Neuronal stem cell (in vitro differentiated cells): ENCODE data around the gene GSTM4.
"Not testable (repeated sequence)": the region's sequence is repeated elsewhere in the genome, so short reads cannot be mapped to it uniquely, and the experiment has no call there.

Source experiments
- DNase-seq: peaks from one replicate; pipeline ENCODE4 v3.0.0-alpha.2; 2013; ENCODE audit warnings: low spot score
- H2AFZ ChIP-seq: one replicate; pipeline ENCODE4 v1.6.1; 2013; ENCODE audit warnings: mild to moderate bottlenecking, low read length, inconsistent platforms
- H2AK5ac ChIP-seq: 2 replicates; pipeline ENCODE4 v1.6.1; 2013; ENCODE audit warnings: low read depth, mild to moderate bottlenecking, inconsistent platforms, low read length, moderate library complexity, mixed read lengths
- H2BK120ac ChIP-seq: 2 replicates; pipeline ENCODE4 v1.6.1; 2013; ENCODE audit warnings: low read depth, mild to moderate bottlenecking, inconsistent platforms, low read length, moderate library complexity, mixed read lengths
- H2BK12ac ChIP-seq: one replicate; pipeline ENCODE4 v1.6.1; 2013; ENCODE audit warnings: low read length, inconsistent platforms
- H2BK15ac ChIP-seq: 2 replicates; pipeline ENCODE4 v1.6.1; 2013; ENCODE audit warnings: mild to moderate bottlenecking, low read length, inconsistent platforms, mixed read lengths
- H2BK5ac ChIP-seq: one replicate; pipeline ENCODE4 v1.6.1; 2013; ENCODE audit warnings: inconsistent platforms, mild to moderate bottlenecking, low read length, moderate library complexity
- H3K14ac ChIP-seq: one replicate; pipeline ENCODE4 v1.6.1; 2013; ENCODE audit warnings: low read length, inconsistent platforms
- H3K18ac ChIP-seq: 2 replicates; pipeline ENCODE4 v1.6.1; 2013; ENCODE audit warnings: low read length, inconsistent platforms
- H3K23ac ChIP-seq: 2 replicates; pipeline ENCODE4 v1.6.1; 2013; ENCODE audit warnings: low read depth, mild to moderate bottlenecking, mixed read lengths, low read length, inconsistent platforms; ENCODE audit not compliant: poor library complexity
- H3K27ac ChIP-seq: replicated peaks from 3 replicates; pipeline ENCODE4 v1.5.1; 2013; ENCODE audit warnings: low read length, inconsistent platforms
- H3K27me3 ChIP-seq, 3 experiments: 2 replicates each; pipeline ENCODE4 v1.6.1; 2013; ENCODE audit warnings: low read length in 3 of 3, mild to moderate bottlenecking in 2 of 3, inconsistent platforms in 1 of 3, low read depth in 1 of 3, mixed read lengths in 1 of 3, moderate library complexity in 1 of 3; ENCODE audit not compliant: control insufficient read depth in 3 of 3, insufficient read depth in 3 of 3
- H3K36me3 ChIP-seq, 2 donors: replicated peaks in 1 of 2; 2 replicates each; pipeline ENCODE4 v1.6.1; 2013; ENCODE audit warnings: low read length in 2 of 2; ENCODE audit not compliant: control insufficient read depth in 2 of 2, insufficient read depth in 2 of 2
- H3K4ac ChIP-seq: 2 replicates; pipeline ENCODE4 v1.6.1; 2013; ENCODE audit warnings: inconsistent platforms, mild to moderate bottlenecking, low read length, moderate library complexity
- H3K4me1 ChIP-seq, 2 donors: 1 replicate in 1 of 2; 2 replicates in 1 of 2; pipeline ENCODE4 v1.6.1; 2013; ENCODE audit warnings: low read length in 2 of 2, low read depth in 1 of 2; ENCODE audit not compliant: control insufficient read depth in 2 of 2, insufficient read depth in 1 of 2
- H3K4me2 ChIP-seq: one replicate; pipeline ENCODE4 v1.6.1; 2013; ENCODE audit warnings: mild to moderate bottlenecking, low read length, inconsistent platforms; ENCODE audit not compliant: insufficient read depth, poor library complexity, severe bottlenecking
- H3K4me3 ChIP-seq, 2 donors: 2 replicates each; pipeline ENCODE4 v1.5.1; 2013; ENCODE audit warnings: low read length in 2 of 2, mild to moderate bottlenecking in 2 of 2, inconsistent platforms in 1 of 2, moderate library complexity in 1 of 2
- H3K79me1 ChIP-seq: one replicate; pipeline ENCODE4 v1.6.1; 2013; ENCODE audit warnings: low read depth, mild to moderate bottlenecking, inconsistent platforms, low read length, moderate library complexity
- H3K9ac ChIP-seq: one replicate; pipeline ENCODE4 v1.6.1; 2013; ENCODE audit warnings: mild to moderate bottlenecking, low read depth, low read length, inconsistent platforms; ENCODE audit not compliant: poor library complexity
- H3K9me3 ChIP-seq, 2 donors: replicated peaks in 1 of 2; 2 replicates each; pipeline versions ENCODE3 to v1.6.1; 2013; ENCODE audit warnings: low read length in 2 of 2, mild to moderate bottlenecking in 2 of 2, inconsistent platforms in 1 of 2, low read depth in 1 of 2, mixed read lengths in 1 of 2, moderate library complexity in 1 of 2; ENCODE audit not compliant: control insufficient read depth in 2 of 2, insufficient read depth in 1 of 2
- H4K8ac ChIP-seq: one replicate; pipeline ENCODE4 v1.6.1; 2013; ENCODE audit warnings: low read depth, mild to moderate bottlenecking, inconsistent platforms, low read length, moderate library complexity
- H4K91ac ChIP-seq: one replicate; pipeline ENCODE4 v1.6.1; 2013; ENCODE audit warnings: low read length, low read depth, mild to moderate bottlenecking, inconsistent platforms; ENCODE audit not compliant: poor library complexity
- WGBS, 2 donors: extraction: QIAGEN DNeasy Blood & Tissue Kit; methylation state at CpG; one replicate each; pipeline ENCODE4 v1.1.7; 2013; ENCODE audit warnings: missing lambda C conversion rate in 2 of 2, mixed read lengths in 1 of 2; ENCODE audit not compliant: insufficient read length in 2 of 2, insufficient replicate concordance in 1 of 2; ENCODE audit errors: extremely low coverage in 2 of 2; 5-methylcytosine and 5-hydroxymethylcytosine counted together

The GSTM4 gene

DNA sequence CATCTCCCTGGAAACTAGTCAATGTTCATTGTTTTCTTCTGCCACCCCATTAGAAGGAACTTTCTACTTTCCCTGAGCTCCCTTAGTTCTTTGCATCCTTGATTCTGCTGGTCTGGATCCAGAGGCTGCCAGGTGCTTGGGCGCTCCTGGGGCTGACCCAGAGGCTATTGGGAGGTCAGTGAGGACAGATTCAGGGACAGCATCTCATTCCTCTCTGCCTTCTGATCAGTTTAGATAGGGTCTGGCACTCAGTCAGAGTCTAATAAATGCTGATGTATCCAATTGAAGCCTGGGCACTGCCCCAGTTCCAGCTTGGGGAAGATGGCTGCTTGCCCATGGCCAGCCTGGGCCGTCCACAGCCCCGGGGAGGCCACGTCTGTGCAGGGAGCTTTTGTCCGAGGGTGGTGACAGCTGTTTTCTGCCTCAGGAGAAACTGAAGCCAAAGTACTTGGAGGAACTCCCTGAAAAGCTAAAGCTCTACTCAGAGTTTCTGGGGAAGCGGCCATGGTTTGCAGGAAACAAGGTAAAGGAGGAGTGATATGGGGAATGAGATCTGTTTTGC is 34.0 kb downstream of the GSTM4 start:
- no peak overlapping the region for H3K9ac ChIP-seq

DNA sequence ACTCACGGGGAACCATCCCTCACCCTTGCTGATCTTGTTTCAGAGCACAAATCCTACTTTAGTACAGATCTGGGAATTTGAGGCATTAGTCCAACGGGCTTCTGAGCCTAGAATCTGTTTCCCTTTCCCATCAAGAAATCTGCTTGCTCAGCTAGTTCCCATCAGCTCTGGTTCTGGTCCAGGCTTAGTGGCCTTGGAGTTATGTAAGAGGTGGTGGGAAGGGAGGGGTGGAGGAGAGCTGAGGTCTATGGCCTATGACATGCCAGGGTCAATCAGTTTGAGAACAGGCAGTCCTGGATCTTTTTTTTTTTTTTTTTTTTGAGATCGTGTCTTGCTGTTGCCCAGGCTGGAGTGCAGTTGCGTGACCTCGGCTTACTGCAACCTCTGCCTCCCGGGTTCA is 35.9 kb downstream of the GSTM4 start:
- H2BK5ac ChIP-seq: no peak overlapping the region
- H2AFZ ChIP-seq: no peak overlapping the region
- H3K4me3 ChIP-seq: no peak overlapping the region
- H3K14ac ChIP-seq: no peak overlapping the region
- no peak overlapping the region for H3K4me2 ChIP-seq
- no peak overlapping the region for H3K4ac ChIP-seq
- no peak overlapping the region for H3K23ac ChIP-seq
- H2BK15ac ChIP-seq: no peak overlapping the region
- WGBS, 2 donors: no CpG with 5 or more reads among the region's 6 CpGs
- H3K9me3 ChIP-seq: no peaks in the 10 kb centered on the region
- no peak overlapping the region for H2BK12ac ChIP-seq
- no peak overlapping the region for H3K27ac ChIP-seq
- peaks cover 0 to 4% of the 10 kb centered on the region in 2 donors for H3K36me3 ChIP-seq
- H3K27me3 ChIP-seq: no peaks in the 10 kb centered on the region
- no peak overlapping the region for H4K8ac ChIP-seq
- no peak overlapping the region for H3K18ac ChIP-seq
- DNase-seq: no peak
- peaks cover 0 to 6% of the 10 kb centered on the region in 2 donors for H3K4me1 ChIP-seq
- H2AK5ac ChIP-seq: no peak overlapping the region
- H2BK120ac ChIP-seq: no peak overlapping the region
- no peak overlapping the region for H4K91ac ChIP-seq
- H3K79me1 ChIP-seq: no peaks in the 10 kb centered on the region
- no peak overlapping the region for H3K9ac ChIP-seq

More for the DNA sequence above, 34.0 kb downstream of the GSTM4 start:
- H3K14ac ChIP-seq: no peak overlapping the region
- H2BK120ac ChIP-seq: no peak overlapping the region
- no peak overlapping the region for H4K8ac ChIP-seq
- no peak overlapping the region for H4K91ac ChIP-seq
- no peak overlapping the region for H3K4me3 ChIP-seq
- no peak overlapping the region for H3K4me2 ChIP-seq
- no peak overlapping the region for H2BK5ac ChIP-seq
- no peak overlapping the region for H2AK5ac ChIP-seq
- no peak overlapping the region for H3K18ac ChIP-seq
- no peak overlapping the region for H2BK12ac ChIP-seq
- WGBS, 2 donors: no CpG with 5 or more reads among the region's 6 CpGs
- no peak overlapping the region for H2BK15ac ChIP-seq
- H2AFZ ChIP-seq: no peak overlapping the region
- peaks cover 0 to 6% of the 10 kb centered on the region in 2 donors for H3K4me1 ChIP-seq
- H3K9me3 ChIP-seq: no peaks in the 10 kb centered on the region
- no peaks in the 10 kb centered on the region for H3K27me3 ChIP-seq
- no peaks in the 10 kb centered on the region for H3K79me1 ChIP-seq
- no peak overlapping the region for H3K23ac ChIP-seq
- peaks cover 0 to 4% of the 10 kb centered on the region in 2 donors for H3K36me3 ChIP-seq
- no peak overlapping the region for H3K27ac ChIP-seq
- no peak overlapping the region for H3K4ac ChIP-seq
- DNase-seq: no peak

DNA sequence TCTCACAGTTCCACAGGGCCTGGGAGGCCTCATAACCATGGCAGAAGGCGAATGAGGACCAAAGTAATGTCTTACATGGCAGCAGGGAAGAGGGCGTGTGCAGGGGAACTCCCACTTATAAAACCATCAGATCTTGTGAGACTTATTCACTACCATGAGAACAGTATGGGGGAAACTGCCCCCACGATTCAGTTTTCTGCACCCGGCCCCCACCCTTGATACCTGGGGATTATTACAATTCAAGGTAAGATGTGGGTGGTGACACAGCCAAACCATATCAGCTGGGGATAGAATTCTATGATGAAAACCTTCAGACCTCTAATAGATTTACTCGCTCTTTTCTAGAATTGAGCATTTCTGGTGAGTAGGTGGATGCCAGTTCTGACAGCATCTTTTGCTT is 38.5 kb downstream of the GSTM4 start:
- H3K23ac ChIP-seq, H3K79me1 ChIP-seq, H3K14ac ChIP-seq, H3K4ac ChIP-seq, H2AK5ac ChIP-seq, H3K36me3 ChIP-seq, H4K91ac ChIP-seq, H3K18ac ChIP-seq, H2BK15ac ChIP-seq, H2AFZ ChIP-seq, H3K9me3 ChIP-seq, H3K4me1 ChIP-seq, H3K27me3 ChIP-seq, H3K9ac ChIP-seq, H2BK5ac ChIP-seq, H4K8ac ChIP-seq, H2BK12ac ChIP-seq, H3K27ac ChIP-seq, H3K4me2 ChIP-seq, DNase-seq, H2BK120ac ChIP-seq, H3K4me3 ChIP-seq: not testable (repeated sequence)
- WGBS, 2 donors: no CpG with 5 or more reads among the region's 5 CpGs

GRCh38 chr1:109695138-109695537 is 39.2 kb downstream of the GSTM4 start:
- not testable (repeated sequence) for H3K36me3 ChIP-seq, H2BK5ac ChIP-seq, H4K91ac ChIP-seq, H3K79me1 ChIP-seq, H3K4me2 ChIP-seq, DNase-seq, H4K8ac ChIP-seq, H3K9ac ChIP-seq, H3K14ac ChIP-seq, H3K23ac ChIP-seq, H3K4ac ChIP-seq, H2BK12ac ChIP-seq, H2AK5ac ChIP-seq, H3K4me1 ChIP-seq, H2AFZ ChIP-seq, H2BK15ac ChIP-seq, H2BK120ac ChIP-seq, H3K9me3 ChIP-seq, H3K27ac ChIP-seq, H3K4me3 ChIP-seq, H3K27me3 ChIP-seq, H3K18ac ChIP-seq
- no CpG with 5 or more reads among the region's 3 CpGs for WGBS, 2 donors
